Left ventricle myocardium superior (tissue), 1 donor: ENCODE measurements around the gene CORO2B. TPM values are rescaled to one million over a fixed set of nuclear protein-coding genes. Genes with fewer than 3 reads are reported as not detected.

Experiments used
- ATAC-seq: fragments of 200-7000 bp; cut with Tn5 transposase; one replicate; pipeline ENCODE4 v1.9.1; 2020; ENCODE audit warnings: mild to moderate bottlenecking, moderate library complexity
- DNase-seq: peaks from one replicate; pipeline ENCODE4 v3.0.0-alpha.2; 2020
- intact Hi-C: fragments of 100-400 bp; cut with micrococcal nuclease; formaldehyde crosslinking; loops from one replicate; pipeline ENCODE4 v1.11.0; 2022
- total RNA-seq: library from RNA; stranded (reverse); fragmentation: NEBNext Ultra II Directional; extraction: Animal tissue kit (Norgen Biotek cat#: 25700); gene quantifications from one replicate; pipeline ENCODE4 v1.2.1, GENCODE V29; 2021
- donor health status: DM: no; HTN: yes; CAD: no; lungs with severe emphysema.

Gene CORO2B
- total RNA-seq, 1 donor from 2014 or later: 5.9 TPM

- DNase-seq (no peak), ATAC-seq (no peak)
- intact Hi-C loops: loop anchor here (5.0 kb wide), 2 partner anchors 119 to 324 kb away; no protein-coding TSS in a partner anchor
Observed at GRCh38 chr15:68553314-68553993, 25.3 kb upstream of the CORO2B start.

- ATAC-seq (peak; percentile 69), DNase-seq (no peak)
- intact Hi-C loops: loop anchor here (5.0 kb wide), 2 partner anchors 118 to 323 kb away; no protein-coding TSS in a partner anchor
Observed at GRCh38 chr15:68553994-68554720, 24.6 kb upstream of the CORO2B start.

GRCh38 chr15:68554721-68555678, 23.8 kb upstream of the CORO2B start:
- intact Hi-C loops: loop anchor here (5.0 kb wide), 2 partner anchors 117 to 322 kb away; no protein-coding TSS in a partner anchor
- no peak for DNase-seq

GRCh38 chr15:68555679-68556037, 23.1 kb upstream of the CORO2B start:
- ATAC-seq (no peak), DNase-seq (no peak)
- intact Hi-C loops: no loop called here

More at GRCh38 chr15:68554721-68555678, 23.8 kb upstream of the CORO2B start:
- ATAC-seq: no peak

- intact Hi-C loops: no loop called here
- ATAC-seq (no peak), DNase-seq (no peak)
Observed at GRCh38 chr15:68556139-68556990, 22.4 kb upstream of the CORO2B start.

DNA sequence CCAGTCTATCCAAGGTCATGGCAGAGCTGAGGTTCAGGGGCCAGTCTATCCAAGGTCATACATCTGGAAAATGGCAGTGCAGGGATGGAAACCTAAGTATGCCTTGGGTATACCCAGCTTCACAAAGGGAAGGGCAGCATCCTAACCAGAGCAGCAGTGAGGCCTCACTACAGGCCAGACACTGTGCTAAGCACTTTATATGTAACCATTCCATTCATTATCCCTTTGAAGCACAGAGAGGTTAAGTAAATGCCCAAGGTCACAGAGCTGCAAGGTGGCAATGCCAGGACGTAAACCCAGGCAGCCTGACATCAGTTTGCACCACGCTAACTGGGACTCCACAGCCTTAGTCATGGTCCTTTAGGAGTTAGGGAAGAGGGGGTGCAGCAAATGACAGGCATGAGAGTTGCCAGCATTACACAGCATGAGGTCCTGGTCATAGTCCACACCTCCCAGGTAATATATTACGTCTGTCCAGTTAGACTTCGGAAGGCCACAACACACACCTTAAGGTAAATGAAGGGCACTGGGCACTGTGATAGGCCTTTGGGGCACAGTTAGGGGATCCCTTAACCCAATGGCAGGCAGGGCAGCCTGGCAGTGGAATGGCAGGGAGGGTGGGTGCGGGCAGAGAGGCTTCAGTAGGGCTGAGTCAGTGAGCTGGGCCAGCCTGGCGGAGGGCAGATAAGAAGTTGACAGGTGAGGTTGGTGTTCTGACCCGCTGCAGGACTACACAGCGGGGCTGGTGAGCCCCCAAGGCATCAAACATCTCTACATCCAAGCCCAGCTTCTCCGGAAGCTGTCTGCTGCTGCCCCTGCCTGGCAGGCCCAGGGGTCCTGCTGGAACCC, 21.1 kb upstream of the CORO2B start:
- intact Hi-C loops: no loop called here

GRCh38 chr15:68558318-68559305, 20.2 kb upstream of the CORO2B start:
- intact Hi-C loops: no loop called here
- ATAC-seq: peak; percentile 4
- no peak for DNase-seq

More for the DNA sequence above, 21.1 kb upstream of the CORO2B start:
- DNase-seq (no peak), ATAC-seq (no peak)

DNA sequence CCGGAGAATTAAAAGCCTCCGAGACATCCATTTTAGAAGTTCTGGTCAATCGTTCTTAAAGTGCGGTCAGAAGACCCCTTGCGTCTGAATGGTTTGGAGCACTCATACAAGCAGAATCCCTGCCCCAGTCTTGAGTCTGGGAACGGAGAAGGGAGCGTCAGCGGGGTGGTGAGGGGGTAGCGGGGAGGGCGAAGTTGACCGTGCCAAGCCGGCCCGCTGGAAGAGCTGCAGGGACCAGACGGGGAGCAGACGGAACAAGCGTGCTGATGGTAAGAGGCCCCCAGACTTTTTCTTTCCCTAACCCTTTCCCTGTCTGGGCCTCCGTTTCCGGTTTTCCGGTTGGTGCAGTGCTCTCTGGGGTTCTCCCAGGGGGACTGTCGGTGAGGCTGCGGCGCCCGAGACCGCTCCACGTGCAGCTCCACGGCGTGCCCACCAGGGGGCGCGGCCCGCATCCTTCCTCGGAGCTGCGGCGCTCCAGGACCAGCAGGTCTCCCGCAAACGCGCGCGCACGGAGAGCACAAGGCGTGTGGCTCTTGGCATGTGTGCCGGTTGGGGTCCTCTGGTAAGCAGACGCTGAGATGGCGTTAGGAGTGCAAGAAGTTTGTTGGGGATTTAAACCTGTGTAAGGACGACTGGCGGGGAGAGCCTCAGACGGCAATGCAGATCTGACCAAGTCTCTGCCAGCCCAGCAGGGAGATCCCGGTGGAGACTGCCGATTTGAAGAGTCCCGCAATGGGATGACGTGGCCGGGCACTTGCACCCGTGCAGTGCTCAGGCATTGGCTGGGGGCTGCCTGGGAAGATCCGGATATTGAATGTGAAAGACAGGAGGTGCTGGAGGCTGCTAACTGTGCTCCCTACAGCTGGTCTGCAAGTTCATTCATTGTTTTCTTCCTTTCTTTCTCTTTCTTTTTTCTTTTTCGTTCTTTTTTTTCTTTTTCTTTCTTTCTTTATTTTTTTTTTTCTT, 19.2 kb upstream of the CORO2B start:
- ATAC-seq (peak; percentile 96), DNase-seq (peak; percentile 90)
- intact Hi-C loops: no loop called here

DNA sequence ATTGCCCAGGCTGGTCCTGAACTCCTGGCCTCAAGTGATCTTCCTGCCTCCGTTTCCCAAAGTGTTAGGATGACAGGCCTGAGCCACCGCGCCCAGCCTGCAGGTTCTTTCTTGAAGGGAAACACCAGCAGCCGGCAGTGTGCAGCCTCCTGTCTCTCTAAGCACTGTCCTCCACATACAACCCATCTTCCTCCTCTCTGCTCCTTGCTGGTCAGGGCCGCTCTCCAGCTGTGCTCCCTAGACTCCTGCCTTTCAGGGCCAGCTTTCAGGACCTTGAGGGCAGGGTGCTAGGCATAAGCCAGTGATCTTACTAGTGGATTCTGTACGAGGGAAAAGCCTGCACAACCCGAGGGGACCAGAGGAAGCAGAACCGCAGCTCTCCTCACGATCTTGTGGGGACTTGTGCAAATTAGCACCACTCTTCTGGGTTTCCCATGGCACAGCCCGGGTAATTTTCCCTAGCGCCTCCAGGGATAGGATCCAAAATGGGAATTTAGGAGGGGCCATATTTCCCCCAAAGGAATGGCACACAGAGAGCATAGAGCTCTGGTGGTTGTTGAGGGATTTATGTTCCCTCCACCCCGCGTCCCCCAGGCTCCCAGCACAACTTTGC, 18.2 kb upstream of the CORO2B start:
- intact Hi-C loops: no loop called here
- ATAC-seq: no peak
- DNase-seq: no peak

DNA sequence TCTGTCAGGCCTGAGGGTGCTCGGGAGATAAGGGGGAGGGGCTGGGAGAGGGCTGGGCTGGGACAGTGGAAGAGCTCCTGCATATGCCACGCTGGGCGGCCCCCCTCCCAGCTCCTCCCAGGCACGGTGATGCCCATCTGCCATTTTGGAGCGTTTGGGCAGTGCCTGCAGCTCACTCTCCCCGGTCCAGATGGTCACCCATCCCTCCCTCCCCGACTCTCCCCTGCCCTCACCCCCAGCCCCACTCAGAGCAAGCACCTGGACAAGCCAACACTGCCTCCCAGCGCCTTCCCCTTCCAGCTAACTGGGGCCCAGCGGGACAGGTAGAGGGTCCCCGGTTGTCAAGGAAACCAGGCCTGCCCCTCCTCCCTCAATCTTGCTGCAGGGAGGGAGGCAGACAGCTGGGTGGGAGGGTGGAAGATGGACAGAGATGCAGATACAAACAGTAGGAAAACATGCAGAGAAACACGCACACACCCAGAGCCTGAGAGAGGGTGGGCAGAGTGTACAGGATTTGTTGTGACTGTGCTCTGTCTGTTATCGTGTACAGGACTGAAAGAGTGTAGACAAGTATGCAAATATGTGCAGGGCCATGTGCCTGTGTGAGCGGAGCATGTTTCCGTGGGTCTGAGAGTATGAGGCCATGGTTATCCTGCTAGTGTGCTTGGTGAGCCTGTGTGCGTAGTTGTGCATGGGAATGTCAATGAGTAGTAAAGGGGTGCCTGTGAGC, 17.5 kb upstream of the CORO2B start:
- DNase-seq (no peak), ATAC-seq (no peak)
- intact Hi-C loops: no loop called here

- ATAC-seq (no peak), DNase-seq (no peak)
- intact Hi-C loops: no loop called here
Observed at GRCh38 chr15:68561901-68562300, 16.9 kb upstream of the CORO2B start.

GRCh38 chr15:68564173-68564572, 14.6 kb upstream of the CORO2B start:
- DNase-seq (no peak), ATAC-seq (no peak)
- intact Hi-C loops: no loop called here

- intact Hi-C loops: loop anchor here (5.0 kb wide), 1 partner anchor 107 kb away; no protein-coding TSS in a partner anchor
- ATAC-seq (no peak), DNase-seq (no peak)
Observed at GRCh38 chr15:68565234-68565633, 13.6 kb upstream of the CORO2B start.

- intact Hi-C loops: loop anchor here (5.0 kb wide), 1 partner anchor 107 kb away; no protein-coding TSS in a partner anchor
- ATAC-seq: no peak
- DNase-seq: no peak
Observed at GRCh38 chr15:68565726-68566125, 13.1 kb upstream of the CORO2B start.
